Stimulated activated CD4-positive, alpha-beta T cell treated with anti-CD3 and anti-CD28 coated beads, TNF-alpha, amount 100 ng/mL, for 48 hours (primary cell): ENCODE measurements around the gene HNRNPK.
"Not testable (repeated sequence)": the region's sequence is repeated elsewhere in the genome, so short reads cannot be mapped to it uniquely, and the experiment has no call there.

Source experiments
- DNase-seq, 3 donors: peaks; one replicate each; pipeline ENCODE4 v3.0.0-alpha.2; 2020; ENCODE audit warnings: low read depth in 3 of 3

The HNRNPK gene

DNA sequence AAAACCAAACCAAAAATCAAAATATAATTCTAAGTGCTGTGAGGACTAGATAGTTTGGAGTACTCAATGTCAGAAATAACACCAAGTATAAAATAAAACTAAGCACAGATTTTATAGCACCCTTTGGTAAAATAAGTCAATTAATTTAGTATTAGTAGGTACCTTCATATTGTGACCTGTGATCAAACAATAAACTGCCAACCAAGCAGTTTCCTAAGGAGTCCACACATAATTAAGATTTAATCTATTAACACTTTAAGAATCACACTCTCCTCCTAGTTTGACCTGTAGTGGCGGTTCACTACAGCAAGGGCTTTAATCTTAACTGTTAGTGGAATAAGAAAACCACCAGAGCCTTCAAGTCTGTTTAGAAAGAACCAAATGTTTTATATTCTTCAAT lies 2.8 kb downstream of the HNRNPK start:
- DNase-seq: no peak

DNA sequence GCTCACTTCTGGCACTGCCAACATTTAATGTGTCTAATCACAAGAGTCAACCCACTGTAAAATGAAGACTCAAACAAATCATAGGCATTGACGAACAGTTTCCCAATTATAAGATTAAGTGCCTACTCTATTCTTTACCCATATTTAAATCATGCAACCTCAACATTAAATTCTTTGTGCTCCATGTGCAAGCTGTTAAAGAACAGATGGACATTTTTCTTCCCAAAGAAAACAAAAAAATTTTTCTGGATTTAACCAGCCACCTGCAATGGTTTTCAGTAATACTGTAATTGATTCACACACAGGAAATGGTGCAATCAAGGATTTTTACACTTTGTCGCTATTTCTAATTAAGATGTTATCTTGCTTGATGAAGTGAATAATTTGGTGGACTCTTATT lies 3.6 kb downstream of the HNRNPK start:
- DNase-seq: no peak

DNA sequence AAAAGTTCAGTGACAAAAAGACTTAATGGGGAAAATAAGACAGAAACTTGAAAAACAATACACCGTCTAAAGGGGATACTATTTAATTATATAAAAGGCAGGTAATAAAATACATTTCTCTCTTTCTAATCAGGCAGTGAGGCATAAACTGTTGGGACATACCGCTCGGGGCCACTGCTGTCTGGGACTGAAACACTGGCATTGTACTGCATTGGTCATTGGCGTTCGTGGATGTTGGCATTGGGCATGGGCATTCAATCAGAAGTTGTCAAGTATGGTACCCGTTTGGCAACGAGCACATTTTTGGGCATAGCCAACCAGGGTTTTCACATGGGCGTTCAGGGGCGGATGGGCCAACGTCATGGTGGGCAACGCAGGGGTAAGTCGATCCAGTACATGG lies 4.7 kb downstream of the HNRNPK start:
- no peak for DNase-seq

DNA sequence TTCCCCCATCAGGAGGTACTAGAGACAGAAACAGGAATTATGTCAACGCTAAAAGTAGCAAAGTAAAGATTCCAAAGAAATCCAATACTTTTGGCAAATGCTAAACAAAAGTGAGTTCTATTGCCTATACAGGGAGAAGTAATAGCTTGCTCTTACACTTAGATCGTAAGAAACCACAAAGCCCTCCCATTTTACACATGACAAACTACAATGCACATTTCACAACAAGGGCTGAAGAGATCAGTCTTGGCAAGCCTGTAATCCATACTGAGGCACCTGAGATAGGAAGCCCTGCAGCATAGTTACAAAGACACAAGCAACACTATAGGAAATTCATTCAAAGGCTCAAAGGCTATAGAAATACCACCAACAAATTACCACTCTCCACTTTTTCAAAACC lies 7.7 kb downstream of the HNRNPK start:
- DNase-seq: no peak

DNA sequence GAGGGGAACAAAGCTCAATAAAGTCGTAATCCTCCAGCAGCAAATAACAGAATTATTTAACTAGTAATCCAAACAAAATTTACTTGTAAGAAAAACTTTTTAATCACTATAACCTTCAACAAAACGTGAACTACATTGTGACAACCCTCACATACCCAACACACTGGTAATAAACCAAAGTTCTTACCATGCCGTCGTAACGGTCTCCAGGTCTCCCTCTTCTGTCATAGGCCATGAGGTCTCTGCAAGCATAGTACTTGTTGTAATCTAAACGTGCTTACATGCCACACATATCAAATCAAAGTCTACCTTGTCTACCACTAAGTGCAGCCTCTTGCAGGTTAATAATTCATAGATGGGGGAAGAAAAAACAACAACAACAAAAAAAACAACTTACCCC lies 8.5 kb downstream of the HNRNPK start:
- DNase-seq: no peak

DNA sequence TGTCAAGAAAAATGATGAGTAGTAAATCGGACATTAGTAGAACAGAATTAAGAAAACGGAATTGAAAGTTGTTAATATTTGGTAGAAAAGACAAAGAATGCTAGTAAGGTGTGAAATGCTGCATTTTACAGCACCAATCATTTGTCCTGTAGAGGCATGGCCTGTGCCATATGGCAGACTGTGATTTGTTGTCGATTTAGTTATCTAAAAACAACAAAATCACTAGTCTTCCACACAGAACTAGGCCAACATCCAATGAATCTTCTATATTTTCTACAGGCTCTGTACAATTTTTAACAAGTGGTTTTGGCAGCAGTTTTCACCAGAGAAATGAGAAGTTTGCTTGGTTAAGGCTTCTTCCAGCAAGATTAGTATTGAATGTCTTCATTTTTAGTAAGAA lies 10.4 kb downstream of the HNRNPK start:
- DNase-seq: no peak

DNA sequence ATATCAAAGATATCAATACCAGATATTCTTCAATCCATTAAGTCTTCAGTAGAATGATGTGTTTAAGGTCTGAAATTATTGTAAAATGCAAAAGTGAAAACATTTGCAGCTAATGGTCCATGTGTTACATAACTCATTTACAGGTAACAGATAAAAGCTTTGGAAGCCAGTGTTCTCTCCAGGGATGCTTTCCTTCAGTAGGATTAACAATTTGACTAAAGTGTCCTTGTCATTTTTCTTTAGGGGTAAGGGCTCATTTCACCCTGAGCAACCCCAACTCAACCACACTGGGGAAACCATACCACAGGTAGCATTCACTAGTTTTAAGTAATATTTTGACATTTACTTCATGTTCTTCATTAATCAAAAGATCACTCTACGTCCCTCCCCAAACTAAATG lies 12.9 kb downstream of the HNRNPK start:
- DNase-seq: no peak

DNA sequence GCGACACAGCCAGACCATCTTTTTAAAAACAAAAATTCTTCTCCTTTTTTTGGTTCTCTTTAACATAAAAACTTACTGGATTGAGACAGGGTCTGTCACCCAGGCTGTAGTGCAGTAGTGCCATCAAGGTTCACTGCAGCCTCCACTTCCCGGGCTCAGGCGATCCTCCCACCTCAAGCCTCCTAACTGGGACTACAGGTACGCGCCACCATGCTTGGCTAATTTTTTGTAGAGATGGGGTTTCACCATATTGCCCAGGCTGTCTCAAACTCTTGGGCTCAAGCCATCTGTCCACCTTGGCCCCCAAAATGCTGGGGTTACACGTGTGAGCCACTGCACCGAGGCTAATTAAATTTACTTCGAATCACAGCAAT lies 13.8 kb downstream of the HNRNPK start:
- DNase-seq: no peak

DNA sequence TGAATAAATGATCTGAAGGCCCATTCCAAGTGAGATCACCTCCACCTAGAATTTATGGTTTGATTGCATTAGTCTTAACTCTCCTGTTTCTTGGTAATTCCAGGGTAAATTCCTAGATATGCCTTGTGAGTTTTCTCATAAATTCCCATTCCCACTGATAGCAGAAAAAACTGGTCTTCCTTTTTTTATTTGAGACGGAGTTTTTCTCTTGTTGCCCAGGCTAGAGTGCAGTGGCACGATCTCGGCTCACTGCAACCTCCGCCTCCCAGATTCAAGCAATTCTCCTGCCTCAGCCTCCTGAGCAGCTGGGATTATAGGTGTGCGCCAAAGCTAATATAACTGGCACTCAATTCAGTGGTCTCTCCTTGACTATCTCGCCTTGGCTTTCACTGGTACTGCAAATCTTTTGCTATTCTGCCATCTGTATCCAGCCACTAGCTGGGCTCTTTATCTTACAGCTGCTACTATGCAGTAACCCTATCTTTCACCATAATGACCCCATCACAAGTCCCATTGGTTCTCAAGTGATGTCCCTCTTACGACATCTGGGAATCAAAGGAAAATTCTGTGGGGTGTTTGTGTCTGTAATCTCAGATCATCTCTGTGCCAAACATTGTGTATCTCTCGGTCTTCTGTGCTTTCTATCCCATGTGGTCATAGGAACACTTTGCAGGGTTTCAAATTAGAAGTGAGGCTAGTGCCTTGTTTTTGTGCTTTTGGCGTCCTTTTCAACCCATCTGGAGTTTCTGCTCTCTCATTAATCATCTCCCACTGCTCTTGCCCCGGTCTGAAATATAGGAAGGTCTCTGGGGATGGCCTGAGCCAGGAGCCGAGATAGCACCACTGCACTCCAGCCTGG lies 14.4 kb downstream of the HNRNPK start:
- DNase-seq: no peak

DNA sequence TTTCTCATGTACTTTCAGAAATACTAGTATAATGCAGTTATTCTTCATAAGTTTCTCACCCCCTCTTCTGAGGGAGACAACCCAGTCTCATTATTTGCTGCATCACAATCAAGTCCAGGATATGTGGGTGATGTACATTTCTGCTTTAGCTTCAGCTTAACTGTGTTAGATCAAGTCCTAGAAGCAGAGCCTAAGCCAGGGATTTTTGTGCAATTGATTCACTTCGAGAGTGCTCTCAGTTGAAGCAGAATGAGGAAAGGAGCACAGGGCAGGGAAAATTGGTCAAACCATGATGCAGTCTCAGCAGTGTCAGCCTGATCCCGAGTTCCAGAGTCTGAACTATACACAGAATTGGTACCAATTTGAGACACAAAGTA lies 15.1 kb downstream of the HNRNPK start:
- no peak for DNase-seq

DNA sequence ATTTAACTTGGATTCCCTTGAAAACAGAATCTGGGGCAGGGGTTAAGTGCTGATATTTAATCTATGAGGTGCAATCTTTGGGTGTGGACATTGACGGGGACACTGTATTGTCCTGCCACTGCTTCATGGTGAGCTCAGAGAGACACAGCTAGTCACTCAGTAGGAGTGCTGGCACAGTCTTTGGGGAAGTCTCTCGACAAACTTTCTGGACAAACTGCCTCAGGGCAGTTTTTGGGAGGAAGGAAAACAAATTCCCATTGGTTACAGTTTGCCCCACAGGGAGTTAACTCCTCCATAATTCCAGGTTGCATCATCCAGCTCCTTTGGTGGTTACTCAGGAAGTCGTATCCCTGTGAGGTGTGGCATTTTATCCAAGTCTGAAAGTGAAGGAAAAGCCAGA lies 17.9 kb downstream of the HNRNPK start:
- no peak for DNase-seq

DNA sequence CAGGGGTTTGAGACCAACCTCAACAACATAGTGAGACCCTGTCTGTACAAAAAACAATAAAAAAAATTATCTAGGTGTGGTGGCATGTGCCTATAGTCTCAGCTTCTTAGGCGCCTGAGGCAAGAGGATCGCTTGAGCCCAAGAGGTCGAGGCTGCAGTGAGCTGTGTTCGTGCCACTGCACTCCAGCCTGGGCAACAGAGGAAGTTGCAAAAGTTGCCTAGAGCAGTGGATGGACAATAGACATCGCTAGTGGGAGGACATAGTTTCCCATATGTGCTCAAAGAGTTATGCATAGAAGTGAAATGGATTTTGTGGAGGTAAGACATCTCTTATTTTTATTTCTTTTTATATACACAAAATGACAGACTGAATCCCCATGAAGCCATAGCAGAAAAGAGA lies 19.0 kb downstream of the HNRNPK start:
- DNase-seq: no peak

DNA sequence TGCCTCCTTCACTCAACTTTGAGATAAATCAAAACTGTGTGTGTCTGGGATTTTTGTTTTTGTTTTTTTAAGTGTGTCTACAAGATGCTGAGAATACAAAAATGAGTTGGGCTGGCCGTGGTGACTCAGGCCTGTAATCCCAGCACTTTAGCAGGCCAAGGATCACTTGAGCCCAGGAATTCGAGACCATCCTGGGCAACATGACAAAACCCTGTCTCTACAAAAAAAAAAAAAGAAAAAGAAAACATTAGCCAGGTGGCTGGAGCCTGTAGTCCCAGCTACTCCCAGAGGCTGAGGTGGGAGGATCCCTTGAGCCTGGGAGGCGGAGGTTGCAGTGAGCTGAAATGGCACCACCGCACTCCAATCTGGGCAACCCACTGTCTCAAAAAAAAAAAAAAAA lies 21.0 kb downstream of the HNRNPK start:
- no peak for DNase-seq

DNA sequence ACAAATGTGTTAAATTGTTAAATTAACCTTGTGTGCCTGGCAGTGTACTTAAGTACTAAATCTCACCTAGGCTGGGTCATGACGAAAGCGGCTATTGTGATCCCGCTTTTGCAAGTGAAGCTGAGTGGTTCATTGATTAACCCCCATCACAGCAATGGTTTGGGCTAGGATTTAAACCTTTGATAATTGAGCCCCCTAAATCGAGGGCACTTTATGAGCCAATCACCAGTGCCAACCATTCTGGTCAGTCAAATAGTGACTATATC lies 22.8 kb downstream of the HNRNPK start:
- no peak for DNase-seq

DNA sequence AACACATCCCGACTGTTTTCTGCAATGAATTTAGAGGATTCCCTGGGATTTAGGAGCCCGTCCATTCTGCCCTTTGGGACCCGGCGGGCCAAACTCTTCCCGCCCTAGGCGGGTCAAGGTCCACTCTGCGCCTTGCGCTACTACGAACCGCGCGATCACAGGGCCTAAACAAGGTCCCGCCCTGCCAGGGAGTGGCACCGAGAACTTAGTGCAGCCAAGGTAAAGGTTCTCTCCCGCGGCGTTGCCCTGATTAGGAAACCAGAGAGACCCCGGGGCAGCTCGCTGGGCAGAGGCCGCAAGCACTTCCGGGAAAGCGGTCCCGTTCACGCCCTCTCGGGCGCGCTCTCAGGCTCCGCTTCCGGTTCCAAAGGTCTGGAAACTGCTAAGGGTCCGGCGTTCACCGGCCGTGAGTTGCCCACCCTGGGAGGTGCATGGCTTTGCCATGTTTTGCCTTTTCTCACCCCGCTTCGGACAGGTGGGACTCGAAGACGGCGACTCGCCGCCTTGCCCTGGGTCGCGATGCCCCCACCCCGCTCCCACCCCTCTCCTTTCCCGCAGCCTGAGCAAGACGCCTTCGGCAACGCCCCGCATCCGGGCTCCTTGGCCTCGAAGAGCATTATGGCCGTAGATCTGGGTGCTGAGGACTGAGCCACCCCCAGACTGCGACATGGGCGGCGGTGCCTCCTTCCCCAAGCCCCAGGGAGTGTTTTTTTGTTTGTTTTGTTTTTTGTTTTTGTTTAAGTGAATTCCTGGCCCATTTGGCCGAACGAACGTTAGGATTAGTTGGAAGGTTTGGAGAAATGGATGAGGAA lies 23.4 kb downstream of the HNRNPK start:
- peak in 2 of 3 donors; percentile 29 to 53 for DNase-seq

DNA sequence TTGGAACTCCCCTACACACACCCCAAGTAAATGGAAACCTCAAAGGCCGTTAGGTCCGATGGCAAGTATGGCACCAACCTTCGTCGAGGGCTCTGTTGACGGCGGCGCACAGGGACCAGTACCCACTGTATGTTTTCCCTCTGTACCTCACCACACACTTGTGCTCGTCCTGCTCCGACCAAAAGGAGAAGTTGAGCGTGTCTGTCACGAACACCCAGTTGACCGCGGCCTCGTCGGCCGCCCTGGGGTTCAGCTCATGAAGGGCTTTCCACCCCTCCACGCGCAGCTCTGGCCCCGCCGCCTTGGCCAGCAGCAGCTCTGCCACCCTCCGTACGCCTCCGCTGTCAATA lies 24.0 kb downstream of the HNRNPK start:
- peak in 1 of 3 donors; percentile 17 for DNase-seq

DNA sequence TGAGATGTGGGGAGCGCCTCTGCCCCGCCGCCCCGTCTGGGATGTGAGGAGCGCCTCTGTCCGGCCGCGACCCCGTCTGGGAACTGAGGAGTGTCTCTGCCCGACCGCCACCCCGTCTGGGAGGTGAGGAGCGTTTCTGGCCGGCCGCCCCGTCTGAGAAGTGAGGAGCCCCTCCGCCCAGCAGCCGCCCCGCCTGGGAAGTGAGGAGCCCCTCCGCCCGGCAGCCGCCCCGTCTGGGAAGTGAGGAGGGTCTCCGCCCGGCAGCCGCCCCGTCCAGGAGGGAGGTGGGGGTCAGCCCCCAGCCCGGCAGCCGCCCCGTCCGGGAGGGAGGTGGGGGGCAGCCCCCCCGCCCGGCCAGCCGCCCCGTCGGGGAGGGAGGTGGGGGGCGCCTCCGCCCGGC lies 31.9 kb downstream of the HNRNPK start:
- not testable (repeated sequence) for DNase-seq

DNA sequence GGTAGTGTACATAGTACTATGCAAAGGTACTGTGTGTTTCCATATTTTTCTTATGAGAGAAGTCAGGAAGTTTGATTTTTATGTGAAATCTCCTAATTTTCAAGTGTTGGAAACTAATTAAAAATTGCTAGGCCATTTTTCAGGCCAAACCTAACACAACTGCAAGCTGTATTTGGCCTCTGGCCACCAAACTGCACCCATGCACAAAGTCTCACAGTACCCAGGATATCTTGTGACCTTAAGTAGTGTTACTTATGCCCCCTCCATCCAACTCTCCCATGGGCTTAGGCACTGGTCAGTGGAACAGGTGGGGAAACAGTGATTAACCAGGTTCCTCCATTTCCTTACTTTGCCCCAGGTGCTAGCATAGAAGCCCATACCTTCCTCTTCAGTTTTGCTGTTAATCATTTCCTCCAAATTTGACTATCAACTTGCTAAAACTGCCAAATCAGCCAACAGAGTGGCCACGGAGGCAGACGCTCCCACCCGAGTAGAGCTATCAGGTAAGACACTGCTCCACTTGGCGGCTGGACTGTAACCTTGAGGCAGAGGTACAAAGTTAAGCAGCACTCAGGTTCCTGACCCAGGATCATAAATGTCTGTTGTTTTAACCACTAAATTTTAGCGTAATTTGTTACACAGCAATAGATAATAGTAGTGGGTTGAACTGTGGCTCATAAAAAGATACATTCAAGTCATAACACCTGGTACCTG lies 39.3 kb downstream of the HNRNPK start:
- DNase-seq: no peak

DNA sequence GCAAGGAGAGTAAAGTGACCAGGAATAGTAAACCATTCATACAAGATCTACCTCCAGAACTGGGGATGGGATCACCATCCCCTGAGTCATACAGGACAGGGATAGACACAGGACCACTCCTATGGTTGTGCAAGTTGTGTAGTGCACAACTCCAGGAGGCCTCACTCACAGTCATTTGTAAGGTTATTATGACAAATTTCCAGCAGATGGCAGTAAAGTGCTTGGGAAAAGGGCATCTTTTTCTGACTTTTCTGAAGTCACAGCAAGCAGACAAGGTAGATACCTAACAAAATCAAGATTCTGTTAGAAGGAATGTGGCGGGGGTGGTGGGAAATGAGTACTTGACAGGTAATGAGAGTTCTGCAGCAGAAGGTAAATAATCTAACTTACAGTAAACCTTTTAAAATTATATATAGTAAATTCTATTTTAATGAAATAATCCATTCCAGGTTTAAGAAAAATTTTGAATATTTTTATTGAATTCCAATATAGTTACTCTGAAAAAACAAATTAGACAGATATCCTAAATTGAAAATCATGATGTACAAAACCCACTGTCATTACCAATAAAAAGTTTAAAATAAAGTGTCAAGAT lies 42.1 kb downstream of the HNRNPK start:
- DNase-seq: peak in 1 of 3 donors; percentile 17

DNA sequence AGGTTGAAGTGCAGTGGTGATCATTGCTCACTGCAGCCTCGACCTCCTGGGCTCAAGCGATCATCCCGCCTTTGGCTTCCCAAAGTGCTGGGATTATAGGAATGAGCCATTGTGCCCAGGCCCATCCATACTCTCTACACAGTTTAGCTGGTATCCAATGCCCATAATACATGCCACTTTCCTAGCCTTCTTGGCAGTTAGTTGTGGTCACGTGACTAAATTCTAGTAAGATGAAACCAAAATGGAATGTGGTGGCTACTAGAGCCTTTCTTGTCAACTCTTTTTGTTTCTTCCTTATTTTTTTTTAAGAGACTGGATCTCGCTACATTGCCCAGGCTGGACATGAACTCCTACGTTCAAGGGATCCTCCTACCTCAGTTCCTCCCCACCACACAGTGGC lies 43.5 kb downstream of the HNRNPK start:
- DNase-seq: no peak

DNA sequence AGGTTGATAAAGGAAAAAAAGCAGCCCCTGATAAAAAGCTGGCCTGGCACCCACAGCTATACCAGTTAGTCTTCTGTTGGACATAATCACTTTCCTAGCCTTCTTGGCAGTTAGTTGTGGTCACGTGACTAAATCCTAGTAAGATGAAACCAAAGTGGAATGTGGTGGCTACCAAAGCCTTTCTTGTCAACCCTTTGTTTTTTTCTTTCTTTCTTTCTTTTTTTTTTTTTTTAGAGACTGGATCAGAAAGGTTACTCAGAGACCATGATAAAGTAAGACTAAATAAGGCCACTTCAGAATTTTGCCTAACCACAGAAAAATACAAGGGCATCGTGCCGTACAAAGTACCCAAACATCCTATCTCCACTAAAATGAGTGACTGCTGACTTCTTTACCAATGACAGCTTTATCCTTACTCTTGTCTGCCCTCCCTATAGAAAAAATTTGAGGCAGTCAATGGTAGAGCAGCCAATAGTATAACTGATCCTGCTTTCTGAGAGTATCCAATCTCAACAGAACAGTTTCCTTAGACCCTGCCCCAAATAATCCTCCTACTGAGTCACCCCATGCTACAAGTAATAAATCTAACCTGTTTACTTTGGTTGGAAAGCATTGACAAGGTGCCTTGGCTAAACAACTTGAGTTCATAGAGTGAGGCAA lies 44.6 kb downstream of the HNRNPK start:
- DNase-seq: no peak
